Stimulated activated CD8-positive, alpha-beta memory T cell treated with anti-CD3 and anti-CD28 coated beads, Interleukin-7, amount 100 ng/mL, for 48 hours (primary cell): Measurements from ENCODE around the gene RNF222.
A peak's percentile ranks its signal among the peaks of the same experiment; 100 is the strongest.
"Not testable (repeated sequence)": the region's sequence is repeated elsewhere in the genome, so short reads cannot be mapped to it uniquely, and the experiment has no call there.

Source experiments
- DNase-seq, 2 donors: peaks; one replicate each; pipeline ENCODE4 v3.0.0-alpha.2; 2020; ENCODE audit warnings: low read depth in 1 of 2; ENCODE audit errors: extremely low read depth in 1 of 2

Gene RNF222

GRCh38 chr17:8412089-8412488 lies 14.5 kb upstream of the RNF222 start:
- DNase-seq = no peak

- DNase-seq = no peak
Observed at GRCh38 chr17:8410883-8411238, 13.2 kb upstream of the RNF222 start.

- peak; percentile 24 to 61 for DNase-seq
Observed at GRCh38 chr17:8409966-8410882, 12.6 kb upstream of the RNF222 start.

- no peak for DNase-seq
Observed at GRCh38 chr17:8408371-8408770, 10.7 kb upstream of the RNF222 start.

- DNase-seq = no peak
Observed at GRCh38 chr17:8406174-8406573, 8.5 kb upstream of the RNF222 start.

- no peak for DNase-seq
Observed at GRCh38 chr17:8405499-8406016, 7.9 kb upstream of the RNF222 start.

GRCh38 chr17:8402921-8403536 lies 5.4 kb upstream of the RNF222 start:
- no peak for DNase-seq

GRCh38 chr17:8401107-8401506 lies 3.5 kb upstream of the RNF222 start:
- no peak for DNase-seq

- DNase-seq = no peak
Observed at GRCh38 chr17:8398980-8399379, 1.4 kb upstream of the RNF222 start.

GRCh38 chr17:8394497-8394896 lies 3.1 kb downstream of the RNF222 start:
- not testable (repeated sequence) for DNase-seq

- no peak for DNase-seq
Observed at GRCh38 chr17:8393470-8394231, 4.0 kb downstream of the RNF222 start.

GRCh38 chr17:8392674-8393469 lies 4.8 kb downstream of the RNF222 start:
- no peak for DNase-seq

GRCh38 chr17:8392274-8392673 lies 5.4 kb downstream of the RNF222 start:
- no peak for DNase-seq

- no peak for DNase-seq
Observed at GRCh38 chr17:8391711-8392110, 5.9 kb downstream of the RNF222 start.

- no peak for DNase-seq
Observed at GRCh38 chr17:8387914-8388651, 9.5 kb downstream of the RNF222 start.

- DNase-seq = no peak
Observed at GRCh38 chr17:8386841-8387240, 10.8 kb downstream of the RNF222 start.

- DNase-seq = no peak
Observed at GRCh38 chr17:8384801-8385378, 12.7 kb downstream of the RNF222 start.

- DNase-seq = peak; percentile 81 to 91
Observed at GRCh38 chr17:8383143-8383822, 14.3 kb downstream of the RNF222 start, which contains the start of gene RPL26. TSS of gene RPL26 (minus strand) at chr17:8383193. CDS start at chr17:8382310, 883 bp downstream.

GRCh38 chr17:8382880-8383142 lies 14.8 kb downstream of the RNF222 start:
- no peak for DNase-seq
